Parathyroid adenoma (tissue), 2 donors: ENCODE results near the gene MVP.
A peak's percentile ranks its signal among the peaks of the same experiment; 100 is the strongest.

Experiments used
- H2AFZ ChIP-seq: fragments of 300-600 bp; sonication (generic); one replicate; pipeline ENCODE4 v1.7.0; 2017; ENCODE audit warnings: antibody characterized with exemption, mild to moderate bottlenecking
- H3K27ac ChIP-seq: fragments of 300-600 bp; sonication (generic); one replicate; pipeline ENCODE4 v1.7.0; 2017
- H3K27me3 ChIP-seq: fragments of 300-600 bp; sonication (generic); one replicate; pipeline ENCODE4 v1.7.0; 2017; ENCODE audit warnings: low read length; ENCODE audit not compliant: control insufficient read depth, insufficient read depth
- H3K36me3 ChIP-seq: fragments of 300-600 bp; sonication (generic); one replicate; pipeline ENCODE4 v1.7.0; 2017; ENCODE audit warnings: low read length; ENCODE audit not compliant: control insufficient read depth, insufficient read depth
- H3K4me1 ChIP-seq: fragments of 300-600 bp; sonication (generic); one replicate; pipeline ENCODE4 v1.7.0; 2017; ENCODE audit warnings: control low read depth
- H3K4me2 ChIP-seq: fragments of 300-600 bp; sonication (generic); one replicate; pipeline ENCODE4 v1.7.0; 2017; ENCODE audit warnings: low read length
- H3K4me3 ChIP-seq: fragments of 300-600 bp; sonication (generic); one replicate; pipeline ENCODE4 v1.7.0; 2017; ENCODE audit warnings: low read depth, low read length
- H3K79me2 ChIP-seq: fragments of 300-600 bp; sonication (generic); one replicate; pipeline ENCODE4 v1.7.0; 2017; ENCODE audit warnings: control low read depth
- H3K9ac ChIP-seq: fragments of 300-600 bp; sonication (generic); one replicate; pipeline ENCODE4 v1.7.0; 2017; ENCODE audit warnings: mild to moderate bottlenecking
- H3K9me3 ChIP-seq: fragments of 300-600 bp; sonication (generic); one replicate; pipeline ENCODE4 v1.7.0; 2017; ENCODE audit warnings: low read length; ENCODE audit not compliant: control insufficient read depth
- CTCF ChIP-seq: fragments of 300-600 bp; sonication (generic); IDR thresholded peaks from one replicate; pipeline ENCODE4 v1.7.0; 2017; ENCODE audit warnings: antibody characterized with exemption, mild to moderate bottlenecking
- donor health status: primary hyperparathyroidism.

The MVP gene

GRCh38 chr16:29808219-29808900 lies 11.9 kb upstream of the MVP start:
- no peak for TF ChIP-seq CTCF
- Histone ChIP-seq H3K4me3 (peak overlapping the region; percentile 61), H3K27me3 (no peaks in the 10 kb centered on the region)

GRCh38 chr16:29809031-29809747 lies 11.1 kb upstream of the MVP start:
- H3K79me2 ChIP-seq = peaks cover 3% of the 10 kb centered on the region
- H3K9me3 ChIP-seq = no peaks in the 10 kb centered on the region
- H3K27me3 ChIP-seq = no peaks in the 10 kb centered on the region
- no peak for TF ChIP-seq CTCF
- H3K36me3 ChIP-seq = no peaks in the 10 kb centered on the region
- H2AFZ ChIP-seq = no peak overlapping the region
- H3K27ac ChIP-seq = peak overlapping the region; percentile 82
- H3K4me1 ChIP-seq = peaks cover 28% of the 10 kb centered on the region
- no peak overlapping the region for H3K9ac ChIP-seq
- H3K4me3 ChIP-seq = no peak overlapping the region
- no peak overlapping the region for H3K4me2 ChIP-seq

More at GRCh38 chr16:29808219-29808900, 11.9 kb upstream of the MVP start:
- peaks cover 27% of the 10 kb centered on the region for H3K4me1 ChIP-seq
- H3K36me3 ChIP-seq = no peaks in the 10 kb centered on the region
- H3K27ac ChIP-seq = peak overlapping the region; percentile 82
- H3K9ac ChIP-seq = no peak overlapping the region
- H2AFZ ChIP-seq = peak overlapping the region; percentile 64
- H3K4me2 ChIP-seq = peak overlapping the region; percentile 83
- no peaks in the 10 kb centered on the region for H3K9me3 ChIP-seq
- no peaks in the 10 kb centered on the region for H3K79me2 ChIP-seq

GRCh38 chr16:29809850-29810698 lies 10.2 kb upstream of the MVP start:
- H3K27me3 ChIP-seq = no peaks in the 10 kb centered on the region
- peaks cover 25% of the 10 kb centered on the region for H3K4me1 ChIP-seq
- H3K4me2 ChIP-seq = no peak overlapping the region
- no peak overlapping the region for H2AFZ ChIP-seq
- no peak overlapping the region for H3K9ac ChIP-seq
- H3K4me3 ChIP-seq = no peak overlapping the region
- peak overlapping the region; percentile 95 for H3K27ac ChIP-seq
- no peaks in the 10 kb centered on the region for H3K36me3 ChIP-seq
- no peak for TF ChIP-seq CTCF
- peaks cover 6% of the 10 kb centered on the region for H3K79me2 ChIP-seq
- no peaks in the 10 kb centered on the region for H3K9me3 ChIP-seq

GRCh38 chr16:29810699-29811169 lies 9.5 kb upstream of the MVP start:
- H3K79me2 ChIP-seq = peaks cover 6% of the 10 kb centered on the region
- no peak overlapping the region for H3K9ac ChIP-seq
- no peaks in the 10 kb centered on the region for H3K36me3 ChIP-seq
- H2AFZ ChIP-seq = peak overlapping the region; percentile 86
- no peak for TF ChIP-seq CTCF
- no peaks in the 10 kb centered on the region for H3K9me3 ChIP-seq
- H3K27ac ChIP-seq = peak overlapping the region; percentile 95
- H3K4me1 ChIP-seq = peaks cover 27% of the 10 kb centered on the region
- no peaks in the 10 kb centered on the region for H3K27me3 ChIP-seq
- peak overlapping the region; percentile 53 for H3K4me3 ChIP-seq
- peak overlapping the region; percentile 89 for H3K4me2 ChIP-seq
